ENCODE measurements around the gene NRXN3. TPM values are rescaled to one million over a fixed set of nuclear protein-coding genes. Genes with fewer than 3 reads are reported as not detected.

Gene NRXN3
- total RNA-seq, 1 experiment from 2014 or later, result not detected

GRCh38 chr14:78310272-78310671 lies 140.1 kb downstream of the NRXN3 start:
- Histone ChIP-seq H3K36me3 (ENCODE audit: control insufficient read depth, insufficient read depth, low read length) (no peaks in the 10 kb centered on the region), H3K4me3 (ENCODE audit: low read depth in 2 of 2, low read length in 2 of 2) (no peak overlapping the region), H3K9me3 (ENCODE audit: control insufficient read depth, insufficient read depth, low read depth, low read length) (no peaks in the 10 kb centered on the region), H3K27me3 (ENCODE audit: control insufficient read depth, insufficient read depth, low read length) (no peaks in the 10 kb centered on the region; the same call in 1 of the 2 replicates), H3K4me1 (ENCODE audit: control insufficient read depth, insufficient read depth, low read length) (no peaks in the 10 kb centered on the region), H3K27ac (ENCODE audit: low read length) (no peak overlapping the region)
- no peak for ATAC-seq
- TF ChIP-seq POLR2AphosphoS5 (IDR thresholded peaks at IDR 0.05; ENCODE audit: low read depth, low read length) (no peak), TCF7L2 (IDR thresholded peaks at IDR 0.05; ENCODE audit: low read depth, low read length) (no peak), SIN3A (IDR thresholded peaks at IDR 0.05; ENCODE audit: borderline replicate concordance, insufficient read depth, low read depth, low read length) (no peak), REST (IDR thresholded peaks at IDR 0.05; ENCODE audit: insufficient read depth in 1 of 2, low read depth in 2 of 2, low read length in 1 of 2) (no peak)
- TF ChIP-seq, protein P1, sequence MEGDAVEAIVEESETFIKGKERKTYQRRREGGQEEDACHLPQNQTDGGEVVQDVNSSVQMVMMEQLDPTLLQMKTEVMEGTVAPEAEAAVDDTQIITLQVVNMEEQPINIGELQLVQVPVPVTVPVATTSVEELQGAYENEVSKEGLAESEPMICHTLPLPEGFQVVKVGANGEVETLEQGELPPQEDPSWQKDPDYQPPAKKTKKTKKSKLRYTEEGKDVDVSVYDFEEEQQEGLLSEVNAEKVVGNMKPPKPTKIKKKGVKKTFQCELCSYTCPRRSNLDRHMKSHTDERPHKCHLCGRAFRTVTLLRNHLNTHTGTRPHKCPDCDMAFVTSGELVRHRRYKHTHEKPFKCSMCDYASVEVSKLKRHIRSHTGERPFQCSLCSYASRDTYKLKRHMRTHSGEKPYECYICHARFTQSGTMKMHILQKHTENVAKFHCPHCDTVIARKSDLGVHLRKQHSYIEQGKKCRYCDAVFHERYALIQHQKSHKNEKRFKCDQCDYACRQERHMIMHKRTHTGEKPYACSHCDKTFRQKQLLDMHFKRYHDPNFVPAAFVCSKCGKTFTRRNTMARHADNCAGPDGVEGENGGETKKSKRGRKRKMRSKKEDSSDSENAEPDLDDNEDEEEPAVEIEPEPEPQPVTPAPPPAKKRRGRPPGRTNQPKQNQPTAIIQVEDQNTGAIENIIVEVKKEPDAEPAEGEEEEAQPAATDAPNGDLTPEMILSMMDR (IDR thresholded peaks at IDR 0.05), result no peak
- no TSS peak for BruUV-seq (replicated peaks)
- CTCF ChIA-PET, result no interaction called here
- POLR2A ChIA-PET, result no interaction called here
- in situ Hi-C loops (cut with HindIII; ENCODE audit: low pct_unique_long_range_greater_than_20kb, low sequenced_read_pairs) (no loop called here), intact Hi-C loops (cut with micrococcal nuclease; ENCODE audit: unreplicated experiment) (no loop called here)
- no peak for DNase-seq (ENCODE audit: low read depth, low spot score)

GRCh38 chr14:78313499-78313898 lies 143.3 kb downstream of the NRXN3 start:
- ChIA-PET CTCF (no interaction called here), POLR2A (no interaction called here)
- Histone ChIP-seq H3K4me1 (ENCODE audit: control insufficient read depth, insufficient read depth, low read length) (no peaks in the 10 kb centered on the region), H3K36me3 (ENCODE audit: control insufficient read depth, insufficient read depth, low read length) (no peaks in the 10 kb centered on the region), H3K4me3 (ENCODE audit: low read depth in 2 of 2, low read length in 2 of 2) (no peak overlapping the region), H3K9me3 (ENCODE audit: control insufficient read depth, insufficient read depth, low read depth, low read length) (no peaks in the 10 kb centered on the region), H3K27me3 (ENCODE audit: control insufficient read depth, insufficient read depth, low read length) (no peaks in the 10 kb centered on the region), H3K27ac (ENCODE audit: low read length) (no peak overlapping the region)
- DNase-seq (ENCODE audit: low read depth, low spot score) (no peak), ATAC-seq (no peak)
- no TSS peak for BruUV-seq (replicated peaks)
- intact Hi-C loops (cut with micrococcal nuclease; ENCODE audit: unreplicated experiment), result no loop called here
- TF ChIP-seq REST (IDR thresholded peaks at IDR 0.05; ENCODE audit: insufficient read depth in 1 of 2, low read depth in 2 of 2, low read length in 1 of 2) (no peak), SIN3A (IDR thresholded peaks at IDR 0.05; ENCODE audit: borderline replicate concordance, insufficient read depth, low read depth, low read length) (no peak), TCF7L2 (IDR thresholded peaks at IDR 0.05; ENCODE audit: low read depth, low read length) (no peak), POLR2AphosphoS5 (IDR thresholded peaks at IDR 0.05; ENCODE audit: low read depth, low read length) (no peak)
- TF ChIP-seq, protein P1 (IDR thresholded peaks at IDR 0.05), result no peak
- in situ Hi-C loops (cut with HindIII; ENCODE audit: low pct_unique_long_range_greater_than_20kb, low sequenced_read_pairs), result no loop called here

Data from Panc1 (cell line).